ENCODE data around the gene ITIH5.

The ITIH5 gene

DNA sequence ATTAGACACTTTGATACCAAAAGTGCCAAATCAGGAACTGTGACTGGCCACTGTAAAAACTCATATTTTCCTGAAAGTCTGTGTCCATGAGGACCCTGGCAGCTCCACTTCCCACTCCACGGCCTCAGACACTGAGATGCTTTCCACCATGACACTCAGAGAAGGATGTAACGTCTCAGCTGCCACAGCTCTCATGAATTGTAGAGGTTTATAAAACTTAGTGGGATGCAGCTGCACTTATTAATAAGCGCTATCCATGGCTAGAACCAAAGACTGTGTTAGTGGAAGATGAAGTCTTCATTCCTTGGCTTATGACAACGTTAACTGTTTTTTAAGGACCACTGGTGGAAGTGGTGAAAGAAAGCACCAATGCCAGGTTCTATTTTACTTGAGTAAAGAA, 121.0 kb downstream of the ITIH5 start:
- no peak for DNase-seq

DNA sequence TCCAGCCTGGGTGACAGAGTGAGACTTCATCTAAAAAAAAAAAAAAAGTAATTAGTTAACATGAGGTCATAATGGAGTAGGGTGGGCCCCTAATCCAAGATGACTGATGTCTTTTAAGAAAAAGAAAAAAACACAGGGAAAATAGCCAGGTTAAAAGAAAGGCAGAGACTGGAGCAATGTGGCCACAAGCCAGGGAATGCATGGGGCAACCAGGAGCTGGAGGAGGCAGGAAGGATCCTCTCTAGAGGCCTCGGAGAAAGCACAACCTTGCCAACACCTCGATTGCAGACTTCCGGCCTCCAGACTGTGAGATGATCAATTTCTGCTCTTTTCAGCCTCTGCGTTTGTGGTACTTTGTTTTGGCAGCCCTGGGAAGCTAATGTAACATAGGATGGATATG, 121.5 kb downstream of the ITIH5 start:
- no peak for DNase-seq

DNA sequence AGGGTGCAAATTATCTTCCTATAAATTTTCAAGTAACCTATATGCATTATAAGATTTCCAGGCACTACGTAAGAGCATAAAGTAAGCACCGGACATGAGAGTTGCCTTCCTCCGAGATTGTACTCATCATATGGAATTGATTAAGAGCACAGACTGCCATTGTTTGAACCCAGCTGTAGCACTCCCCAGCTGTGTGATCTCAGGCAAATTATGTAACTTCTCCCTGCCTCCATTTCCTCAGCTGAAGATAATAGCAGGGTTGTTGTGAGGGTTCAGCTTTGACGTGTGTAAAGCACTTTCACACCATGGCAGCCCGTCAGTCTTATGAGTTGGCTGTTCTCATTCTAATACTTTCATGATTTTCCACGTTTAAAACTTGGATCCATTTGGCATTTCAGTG, 122.6 kb downstream of the ITIH5 start:
- DNase-seq, result peak; percentile 8 to 63

DNA sequence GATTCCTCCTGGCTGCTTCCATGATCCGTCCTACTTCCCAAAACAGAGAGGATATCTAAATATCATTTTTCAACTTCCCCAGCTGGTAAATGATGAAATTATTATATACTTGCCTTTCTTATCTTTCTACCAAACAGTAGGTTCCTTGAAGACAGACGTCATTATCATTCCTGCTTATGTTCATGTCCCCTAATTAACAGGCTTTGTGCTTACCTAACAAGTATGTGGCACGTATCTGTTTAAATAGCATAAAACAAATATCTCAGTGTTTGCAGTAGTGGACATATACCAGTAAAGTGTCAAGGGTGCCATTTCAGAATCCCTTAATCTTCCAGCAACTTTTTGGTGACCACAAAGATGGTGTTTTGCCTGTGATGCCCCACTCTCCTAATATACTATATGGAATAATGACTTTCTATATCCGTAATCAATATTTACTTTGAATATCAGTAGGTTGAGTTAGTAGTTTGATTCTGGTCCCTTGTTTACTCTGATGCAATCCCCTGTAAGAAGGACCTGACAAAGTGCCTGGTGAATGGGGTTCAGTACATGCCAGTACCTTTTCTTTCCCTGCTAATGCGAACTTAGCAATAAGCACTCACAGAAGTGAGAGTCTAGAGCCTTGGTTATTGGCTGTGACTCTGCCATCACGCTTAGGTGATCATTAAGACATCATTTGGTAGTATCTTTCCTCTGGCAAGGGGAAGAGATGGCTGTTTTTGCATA, 124.4 kb downstream of the ITIH5 start:
- DNase-seq, result no peak

DNA sequence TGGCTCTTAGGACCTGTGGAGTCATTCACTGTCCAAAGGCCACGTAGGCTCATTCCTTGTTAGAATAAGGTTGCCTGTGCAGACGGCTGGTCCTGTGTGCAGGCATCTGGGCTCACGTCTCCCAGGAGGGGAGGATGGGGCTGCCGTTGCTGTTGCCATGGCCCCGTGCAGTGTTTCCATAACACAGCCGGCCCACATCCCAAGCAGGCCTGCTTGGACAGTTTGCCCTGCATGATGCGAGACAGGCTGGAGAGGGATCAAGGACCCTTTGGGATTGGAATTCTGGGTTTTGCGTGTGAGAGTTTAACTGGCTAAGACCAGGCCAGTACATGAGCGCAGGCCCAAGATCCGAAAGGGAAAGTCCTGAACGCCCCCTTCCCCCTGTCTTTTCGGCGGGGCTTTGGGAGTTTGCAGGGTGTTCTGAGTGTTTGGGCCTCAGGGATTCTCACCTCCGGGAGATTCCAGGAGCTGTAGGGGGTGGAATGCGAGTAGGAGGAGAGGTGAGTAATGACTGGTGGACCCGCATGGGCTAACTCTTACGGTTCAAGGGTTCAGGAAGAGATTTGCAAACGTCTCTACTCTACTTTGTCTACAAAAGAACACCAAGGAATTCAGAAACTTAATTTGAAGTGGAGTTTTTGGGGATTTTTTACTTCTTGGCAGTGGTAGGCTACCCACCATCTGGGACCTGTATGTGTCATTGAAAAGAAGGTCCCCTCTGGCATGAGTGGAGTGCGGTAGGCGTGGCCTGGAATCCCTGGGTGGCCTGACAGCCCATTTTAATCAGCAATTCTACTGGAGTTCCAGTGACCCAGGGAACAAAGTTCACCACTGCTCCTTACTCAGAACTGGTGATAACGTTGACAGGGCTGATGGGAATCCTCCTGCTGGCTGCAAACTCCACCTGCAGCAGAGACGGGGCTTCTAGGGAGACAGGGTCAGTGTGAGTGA, 125.4 kb downstream of the ITIH5 start:
- no peak for DNase-seq

DNA sequence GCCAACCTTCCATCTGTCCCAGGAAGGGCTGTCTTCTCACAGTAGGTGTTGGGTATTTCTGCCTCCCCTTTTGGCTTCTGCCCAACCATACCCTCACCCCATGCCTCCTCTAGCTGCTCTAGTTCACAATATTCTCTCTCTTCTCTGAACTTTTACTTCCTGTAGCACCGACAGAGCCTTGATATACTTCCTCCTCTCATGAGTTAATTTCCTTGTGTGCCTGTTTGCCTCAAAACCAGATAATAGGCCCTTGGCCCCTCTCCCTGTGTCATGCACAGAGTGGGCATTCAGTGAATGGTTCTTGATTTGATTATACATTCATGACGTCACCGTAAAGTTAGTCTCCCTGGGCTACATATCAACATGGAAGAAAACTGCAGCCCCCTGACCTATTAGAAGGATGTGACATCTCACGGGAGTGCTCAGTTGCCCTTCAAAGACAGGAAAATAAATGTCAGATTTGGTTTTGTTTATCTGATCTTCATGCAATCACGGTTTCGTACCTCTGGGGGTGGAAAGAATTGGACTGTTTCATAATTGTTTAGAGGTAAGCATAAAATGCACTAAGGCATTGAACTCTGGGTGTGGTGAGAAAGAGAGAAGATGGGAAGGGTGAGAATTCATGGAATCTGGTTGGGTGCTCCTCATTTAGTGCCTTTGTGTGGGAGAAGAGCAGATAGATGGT, 127.7 kb downstream of the ITIH5 start:
- DNase-seq, result no peak

DNA sequence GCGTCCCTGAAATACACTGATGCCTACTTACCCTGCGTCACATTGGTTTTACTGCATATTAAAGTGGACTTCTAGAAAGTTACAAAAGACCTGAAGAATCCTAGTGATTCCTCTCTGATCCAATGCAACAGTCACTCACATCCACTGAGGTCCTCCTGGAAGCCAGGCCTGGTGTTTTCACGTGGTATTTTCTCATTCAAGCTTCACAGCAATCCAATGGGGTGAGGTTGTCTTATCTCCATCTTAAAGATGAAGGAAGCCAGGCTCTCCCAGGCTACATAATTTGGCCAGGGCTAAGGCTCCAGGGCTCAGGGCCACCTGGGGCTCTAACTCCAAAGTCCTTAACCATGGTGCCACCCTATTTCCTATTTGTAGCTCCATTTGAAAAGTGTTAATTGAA, 129.6 kb downstream of the ITIH5 start:
- DNase-seq, result no peak

DNA sequence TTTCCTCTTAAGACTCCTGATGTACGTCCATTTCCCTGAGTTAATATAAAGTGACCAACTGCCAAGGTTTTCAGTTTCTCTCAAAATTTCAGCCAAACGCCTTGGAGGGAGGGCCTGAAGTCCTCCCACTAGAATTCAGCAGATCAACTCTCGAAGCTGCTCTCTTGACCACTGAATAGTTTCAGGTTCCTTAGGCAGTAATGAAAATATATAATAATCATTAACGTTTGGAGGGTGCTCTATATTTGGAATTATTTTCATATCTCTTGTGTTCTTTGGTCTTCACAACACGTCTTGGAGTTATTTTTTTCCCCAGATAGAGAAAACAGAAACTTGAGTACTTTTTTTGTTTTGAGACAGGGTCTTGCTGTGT, 132.3 kb downstream of the ITIH5 start:
- DNase-seq, result no peak

DNA sequence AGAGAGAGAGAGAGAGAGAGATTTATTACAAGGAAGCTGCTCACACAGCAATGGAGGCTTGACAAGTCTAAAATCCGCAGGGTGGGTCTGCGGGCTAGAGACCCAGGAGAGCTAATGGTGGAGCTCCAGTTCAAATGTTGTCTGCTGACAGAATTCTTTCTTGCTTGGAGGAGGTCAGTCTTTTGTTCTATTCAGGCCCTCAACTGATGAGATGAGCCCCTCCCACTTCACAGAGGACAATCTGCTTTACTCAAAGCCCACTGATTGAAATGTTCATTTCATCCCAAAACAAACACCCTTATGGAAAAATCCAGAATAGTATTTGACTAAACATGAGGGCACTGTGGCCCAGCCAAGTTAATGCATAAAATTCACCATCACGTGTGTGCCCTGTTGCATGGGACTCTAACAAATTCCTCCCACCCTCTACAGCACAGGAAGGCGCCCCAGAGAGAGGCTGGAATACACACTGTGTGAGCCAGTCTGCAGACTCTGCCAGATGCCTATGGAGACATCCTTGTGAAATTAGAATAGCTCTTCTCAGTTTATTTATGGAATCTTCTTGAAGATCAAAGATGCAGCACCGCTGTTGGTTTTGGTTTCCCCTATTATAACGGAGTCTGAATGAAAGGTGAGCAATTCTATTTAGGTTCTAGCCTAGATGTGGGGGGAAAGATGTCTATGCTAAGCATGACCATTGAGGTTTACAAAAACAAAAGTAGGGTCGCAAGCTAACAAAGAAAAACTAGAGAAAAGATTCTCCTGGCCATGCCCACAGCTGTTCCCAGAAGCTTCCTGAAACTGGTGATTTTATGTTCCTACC, 132.9 kb downstream of the ITIH5 start:
- no peak for DNase-seq

DNA sequence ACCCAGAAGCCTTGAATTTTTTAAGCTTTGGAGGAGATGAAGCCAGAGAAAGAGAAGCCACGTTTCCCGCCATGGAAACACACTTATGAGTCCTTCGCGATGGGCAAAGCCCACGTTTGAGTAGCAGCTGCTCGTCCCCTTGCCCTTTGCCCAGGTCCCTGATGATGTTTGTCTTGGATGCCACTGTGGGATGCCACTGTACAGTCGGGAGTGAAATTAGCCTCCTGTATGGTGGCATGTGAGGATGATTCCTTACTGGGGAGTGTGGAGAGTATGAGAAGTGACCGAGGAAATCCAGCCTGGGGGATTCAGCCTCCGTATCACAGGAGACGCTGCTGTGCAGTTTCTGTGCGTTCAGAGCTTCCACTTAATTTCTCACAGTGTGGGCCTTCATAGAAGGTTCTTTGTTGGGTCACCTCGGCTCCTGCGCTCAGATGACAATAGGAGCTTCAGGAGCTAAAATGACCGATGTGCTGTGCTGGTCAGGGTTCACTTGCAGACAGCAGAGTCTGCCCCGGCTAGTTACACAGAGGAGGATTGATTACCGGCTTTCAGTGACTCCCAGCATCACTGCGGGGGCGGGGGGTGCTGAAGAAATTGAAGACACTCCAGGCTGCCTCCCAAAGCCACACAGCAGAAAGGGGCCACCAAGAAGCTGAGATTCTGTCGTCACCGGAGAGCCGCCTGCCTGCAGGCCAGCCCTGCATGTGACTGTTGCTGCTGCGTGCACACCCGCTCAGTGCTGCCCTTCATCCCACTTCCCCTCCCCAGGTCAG, 133.9 kb downstream of the ITIH5 start:
- DNase-seq, result no peak

DNA sequence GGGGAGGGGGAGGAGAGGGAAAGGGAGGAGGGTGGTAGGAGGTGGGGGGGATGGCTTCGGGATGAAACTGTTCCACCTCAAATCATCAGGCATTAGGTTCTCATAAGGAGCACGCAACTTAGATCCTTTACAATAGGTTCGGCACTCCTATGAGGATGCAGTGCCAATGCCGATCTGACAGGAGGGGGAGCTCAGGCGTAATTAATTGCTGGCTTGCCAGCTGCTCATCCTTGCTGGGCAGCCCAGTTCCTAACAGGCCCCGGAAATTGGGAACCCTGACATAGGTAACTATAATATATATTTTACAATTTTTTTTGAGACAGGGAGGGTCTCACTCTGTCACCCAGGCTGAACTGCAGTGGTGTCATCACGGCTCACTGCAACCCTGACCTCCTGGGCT, 137.1 kb downstream of the ITIH5 start:
- DNase-seq, result peak in 1 of 2 donors; percentile 20

DNA sequence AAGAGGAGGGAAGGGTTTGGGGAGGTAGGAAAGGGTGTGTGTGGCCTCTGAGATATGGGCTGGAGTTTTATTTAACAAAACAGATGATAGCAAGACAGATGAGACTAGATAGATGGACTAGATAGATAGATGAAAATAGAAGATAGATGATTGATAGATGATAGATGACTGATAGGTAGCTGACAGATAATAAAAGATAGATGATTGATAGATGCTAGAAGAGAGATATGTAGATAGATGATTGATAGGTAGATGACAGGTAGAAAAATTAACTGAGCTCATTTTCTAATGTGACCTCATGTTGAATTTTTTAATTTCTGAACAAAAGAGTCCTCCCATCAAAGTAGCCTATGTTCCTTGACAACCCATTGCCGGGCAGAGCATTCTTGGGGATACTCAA, 139.3 kb downstream of the ITIH5 start:
- no peak for DNase-seq

DNA sequence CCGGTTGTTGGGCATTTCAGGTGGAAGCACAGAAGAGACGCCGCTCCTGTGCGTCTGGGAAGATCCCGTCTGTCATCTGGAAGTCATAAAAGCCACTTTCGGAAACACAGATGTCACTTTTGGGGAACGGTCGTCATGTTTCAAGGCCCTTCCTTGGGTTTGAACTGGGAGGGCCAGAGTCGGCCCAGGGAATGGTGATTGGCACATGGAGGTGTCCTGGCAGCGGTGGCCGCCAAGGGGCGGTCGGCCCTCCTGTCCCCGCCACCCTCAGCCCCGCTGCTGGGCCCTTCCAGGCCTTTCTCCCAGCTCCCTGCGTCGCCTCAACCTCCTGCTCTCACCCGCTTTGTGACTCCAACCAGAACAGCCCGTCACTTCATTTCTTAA, 140.8 kb downstream of the ITIH5 start:
- DNase-seq, result no peak

DNA sequence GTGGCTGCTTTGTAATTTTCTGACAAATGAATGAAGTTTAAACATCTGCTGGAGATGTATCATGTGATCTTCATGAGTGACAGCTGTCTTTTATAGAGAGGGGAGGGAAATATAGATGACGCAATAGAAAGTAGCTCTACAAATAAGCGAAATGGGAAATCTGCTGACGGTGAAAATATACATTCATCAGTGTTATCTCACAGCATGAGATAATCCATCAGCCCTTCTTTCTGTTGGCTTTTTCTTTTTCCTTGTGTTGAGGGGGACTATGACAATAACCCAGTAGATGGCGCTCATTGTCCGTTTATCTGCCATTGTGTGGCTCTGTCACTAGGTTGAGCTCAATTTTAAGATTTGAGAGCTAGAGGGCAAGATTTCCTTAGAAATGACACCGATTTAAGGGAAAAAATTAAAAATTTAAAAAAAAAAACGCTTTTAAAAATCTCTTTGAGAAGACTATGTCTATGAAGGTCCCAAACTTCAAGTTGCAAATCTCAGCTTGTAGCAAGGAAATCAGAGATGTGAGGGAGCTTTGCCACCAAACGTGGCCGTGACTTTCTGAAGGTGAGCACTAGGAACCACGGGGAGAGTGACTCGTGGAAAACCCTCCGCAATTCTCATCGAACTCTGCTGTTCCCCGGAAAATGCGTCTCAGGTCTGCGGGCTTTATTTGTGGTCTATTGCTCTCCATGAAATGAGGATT, 141.3 kb downstream of the ITIH5 start:
- DNase-seq, result peak in 1 of 2 donors; percentile 88

DNA sequence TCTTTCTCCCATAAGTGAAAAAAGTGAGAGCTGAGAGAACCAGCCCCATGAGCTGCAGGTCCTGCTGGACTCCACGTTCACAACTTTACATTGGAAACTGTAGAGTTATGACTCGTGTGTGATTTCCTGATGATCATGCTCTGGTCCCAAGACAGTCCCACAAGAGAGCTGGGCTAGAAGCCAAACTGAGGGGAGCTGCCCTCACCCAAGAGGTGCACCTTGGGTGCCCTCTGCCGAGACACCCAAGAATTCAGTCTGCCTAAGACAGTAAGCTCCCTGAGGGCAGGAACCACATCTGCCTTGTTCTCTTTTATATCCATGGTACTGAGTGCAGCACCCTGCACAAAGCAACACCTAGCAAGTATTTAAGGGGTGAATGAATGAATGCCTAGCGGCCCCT, 143.1 kb downstream of the ITIH5 start:
- DNase-seq, result no peak

DNA sequence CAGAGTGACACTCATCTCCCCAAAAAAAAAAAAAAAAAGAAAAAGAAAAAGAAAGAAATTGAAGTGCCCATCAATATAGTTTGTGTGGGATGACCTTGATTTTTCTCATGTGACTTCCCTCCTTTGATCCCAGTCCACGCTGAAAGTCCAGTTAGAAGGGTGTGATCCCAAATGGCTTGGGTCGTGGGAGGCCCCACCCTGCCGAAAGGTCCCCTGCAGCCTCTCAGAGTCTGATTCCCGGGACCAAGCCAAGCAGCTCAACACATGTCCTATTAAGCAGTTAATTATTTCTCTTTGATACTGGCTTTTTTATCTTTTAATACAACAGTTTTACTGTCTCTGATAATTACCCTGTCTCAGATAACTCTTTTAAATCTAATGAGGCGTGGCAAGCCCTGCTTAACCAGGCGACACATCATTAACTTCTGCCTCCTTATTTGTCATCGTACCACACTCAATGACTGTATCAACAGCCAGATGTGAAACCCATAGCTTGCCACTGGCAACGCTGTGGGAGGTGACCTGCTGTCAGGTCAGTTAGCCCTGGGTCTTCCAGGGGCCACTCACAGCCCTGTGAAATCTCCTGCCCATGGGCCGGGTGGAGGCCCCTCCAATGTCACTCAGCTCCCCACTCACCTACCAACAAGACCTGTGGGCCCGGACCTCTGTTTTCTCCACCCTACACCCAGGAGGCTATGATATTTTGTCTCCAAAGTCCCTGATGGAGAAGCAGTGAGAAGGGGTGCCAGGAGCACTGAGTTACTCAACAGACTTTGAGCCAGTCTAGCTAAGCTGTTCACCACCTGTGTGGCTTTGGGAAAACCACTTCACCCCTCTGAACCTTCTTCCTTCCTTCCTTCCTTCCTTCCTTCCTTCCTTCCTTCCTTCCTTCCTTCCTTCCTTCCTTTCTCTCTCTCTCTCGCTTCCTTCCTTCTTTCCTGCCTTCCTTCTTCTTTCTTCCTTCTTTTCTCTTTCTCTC, 146.0 kb downstream of the ITIH5 start:
- no peak for DNase-seq

DNA sequence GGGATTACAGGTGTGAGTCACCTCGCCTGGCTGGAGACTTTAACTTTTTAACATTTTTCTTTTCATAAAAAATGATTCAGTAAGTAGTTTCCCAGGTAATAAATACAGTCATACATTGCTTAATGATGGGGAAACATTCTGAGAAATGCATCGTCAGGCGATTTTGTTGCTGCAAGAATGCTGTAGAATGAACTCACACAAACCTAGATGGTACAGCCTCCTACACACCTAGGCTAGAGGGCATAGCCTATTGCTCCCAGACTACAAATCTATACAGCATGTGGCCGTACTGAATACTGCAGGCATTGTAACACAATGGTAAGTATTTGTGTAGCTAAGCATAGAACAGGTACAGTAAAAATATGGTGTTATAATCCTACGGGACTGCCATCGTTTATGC, 147.4 kb downstream of the ITIH5 start:
- no peak for DNase-seq

DNA sequence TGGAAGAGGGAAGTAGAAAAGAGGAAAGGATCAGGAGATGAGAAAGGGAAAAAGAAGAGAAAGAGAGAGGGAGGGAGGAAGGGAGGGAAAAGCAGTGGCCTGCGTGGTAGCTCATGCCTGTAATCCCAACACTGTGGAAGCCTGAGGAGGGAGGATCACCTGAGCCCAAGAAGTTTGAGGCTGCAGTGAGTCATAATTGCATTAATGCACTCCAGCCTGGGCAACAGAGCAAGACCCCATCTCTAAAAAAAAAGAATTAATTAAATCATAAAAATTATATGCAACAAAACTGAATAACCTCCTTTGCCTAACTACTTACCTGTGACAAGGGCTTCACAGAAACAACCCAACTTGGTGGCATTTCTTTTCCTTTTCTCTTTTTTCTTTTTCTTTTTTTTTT, 148.1 kb downstream of the ITIH5 start:
- no peak for DNase-seq

DNA sequence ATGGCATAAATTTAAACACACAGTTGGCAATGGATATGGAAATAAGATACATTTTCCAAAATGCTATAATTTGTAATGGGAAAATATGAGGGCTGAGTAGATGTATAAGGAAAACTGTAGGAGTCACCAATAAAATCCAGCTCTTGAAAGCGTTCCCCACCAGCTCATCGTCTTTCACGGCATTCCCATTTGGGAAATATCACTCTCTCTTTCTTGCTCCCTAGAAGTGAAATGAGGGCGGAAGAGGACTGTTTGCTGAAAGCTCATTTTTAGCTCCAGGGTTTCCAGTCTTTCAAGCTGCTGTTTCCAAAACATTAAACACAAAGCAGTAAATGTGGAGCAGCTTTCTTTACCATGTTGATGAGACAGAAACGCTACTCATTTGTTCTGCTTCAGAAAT, 151.3 kb downstream of the ITIH5 start:
- no peak for DNase-seq

DNA sequence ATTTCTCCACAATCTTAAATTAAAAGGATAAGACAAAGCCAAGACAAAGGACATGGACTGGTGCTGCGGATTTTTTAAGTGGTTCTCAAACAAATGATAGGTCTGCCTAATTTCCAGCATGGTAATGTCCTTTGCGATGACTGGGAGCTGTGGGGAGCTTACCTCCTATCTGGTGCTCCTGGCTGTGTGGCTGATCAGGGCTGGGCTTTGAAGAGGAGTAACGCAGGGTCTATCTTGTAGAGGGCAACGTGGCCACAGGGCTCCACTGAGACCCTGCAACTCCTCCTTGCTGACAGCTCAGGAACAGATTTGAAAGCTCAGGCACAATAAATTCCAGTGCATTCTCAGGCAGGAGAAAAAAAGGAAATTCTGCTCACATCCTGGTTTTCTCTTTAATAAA, 152.8 kb downstream of the ITIH5 start:
- no peak for DNase-seq
